GM12874 (cell line): ENCODE results near the gene ST7.

Experiments used
- CTCF ChIP-seq: IDR thresholded peaks from 2 replicates; pipeline ENCODE4 v1.5.1; 2011; ENCODE audit warnings: low read depth, mild to moderate bottlenecking, control low read depth, low read length, moderate library complexity; ENCODE audit not compliant: insufficient read depth

The ST7 gene

GRCh38 chr7:117134411-117134810 is 181.1 kb downstream of the ST7 start:
- no peak for TF ChIP-seq CTCF

GRCh38 chr7:117134889-117135552 is 181.7 kb downstream of the ST7 start:
- TF ChIP-seq CTCF = no peak

GRCh38 chr7:117135553-117135891 is 182.2 kb downstream of the ST7 start:
- TF ChIP-seq CTCF = no peak

- TF ChIP-seq CTCF = no peak
Measured at GRCh38 chr7:117137868-117138267, 184.6 kb downstream of the ST7 start.

- TF ChIP-seq CTCF = no peak
Measured at GRCh38 chr7:117138495-117138894, 185.2 kb downstream of the ST7 start.

- TF ChIP-seq CTCF = no peak
Measured at GRCh38 chr7:117138981-117139380, 185.7 kb downstream of the ST7 start.

- no peak for TF ChIP-seq CTCF
Measured at GRCh38 chr7:117139397-117139984, 186.2 kb downstream of the ST7 start.
